CD14-positive monocyte (primary cell): ENCODE data around the gene GYG2. TPM values are rescaled to one million over a fixed set of nuclear protein-coding genes. Genes with fewer than 3 reads are reported as not detected.

Experiments
- DNase-seq, 3 donors: peaks; one replicate each; pipeline ENCODE4 v3.0.0-alpha.2; 2011 to 2022
- H2AFZ ChIP-seq: 2 replicates; pipeline ENCODE4 v1.6.0; 2012; ENCODE audit warnings: mild to moderate bottlenecking, low read depth, low read length, inconsistent platforms; ENCODE audit not compliant: insufficient read depth, poor library complexity, severe bottlenecking
- H3K27ac ChIP-seq, 2 donors: 1 replicate in 1 of 2; 2 replicates in 1 of 2; pipeline ENCODE4 v1.5.1; 2012 to 2013; ENCODE audit warnings: low read length in 2 of 2, control low read depth in 1 of 2, inconsistent platforms in 1 of 2, low read depth in 1 of 2, mild to moderate bottlenecking in 1 of 2
- H3K27me3 ChIP-seq, 2 donors: one replicate each; pipeline versions ENCODE4 v1.6.0 to v1.6.1; 2011 to 2013; ENCODE audit warnings: low read length in 2 of 2; ENCODE audit not compliant: control insufficient read depth in 2 of 2, insufficient read depth in 2 of 2
- H3K36me3 ChIP-seq, 2 donors: replicated peaks in 1 of 2; 1 replicate in 1 of 2; 2 replicates in 1 of 2; pipeline versions ENCODE4 v1.5.1 to v1.6.1; 2012 to 2013; ENCODE audit warnings: low read length in 2 of 2, control low read depth in 1 of 2, inconsistent platforms in 1 of 2, mild to moderate bottlenecking in 1 of 2; ENCODE audit not compliant: insufficient read depth in 2 of 2, control insufficient read depth in 1 of 2
- H3K4me1 ChIP-seq, 2 donors: 1 replicate in 1 of 2; 2 replicates in 1 of 2; pipeline versions ENCODE4 v1.5.1 to v1.6.1; 2012 to 2013; ENCODE audit warnings: low read length in 2 of 2, control low read depth in 1 of 2, inconsistent platforms in 1 of 2, mild to moderate bottlenecking in 1 of 2, moderate library complexity in 1 of 2; ENCODE audit not compliant: insufficient read depth in 2 of 2, control insufficient read depth in 1 of 2
- H3K4me2 ChIP-seq: replicated peaks from 2 replicates; pipeline ENCODE3; 2012; ENCODE audit warnings: low read length, moderate library complexity, mild to moderate bottlenecking; ENCODE audit not compliant: poor library complexity, severe bottlenecking; ENCODE audit errors: extremely low read depth
- H3K4me3 ChIP-seq, 3 experiments: fragments of 200-600 bp in 1 of 3; sonication (generic) in 1 of 3; replicated peaks in 1 of 3; 1 replicate in 2 of 3; 2 replicates in 1 of 3; pipeline ENCODE4 v1.5.1; 2011 to 2013; ENCODE audit warnings: low read length in 3 of 3, mild to moderate bottlenecking in 3 of 3, control low read depth in 2 of 3, low read depth in 2 of 3, inconsistent platforms in 1 of 3, moderate library complexity in 1 of 3
- H3K79me2 ChIP-seq: 2 replicates; pipeline ENCODE4 v1.6.0; 2012; ENCODE audit warnings: mild to moderate bottlenecking, control low read depth, inconsistent platforms, low read length, moderate library complexity; ENCODE audit not compliant: insufficient read depth
- H3K9ac ChIP-seq: 2 replicates; pipeline ENCODE4 v1.6.0; 2017; ENCODE audit warnings: low read length, mild to moderate bottlenecking; ENCODE audit not compliant: insufficient read depth, poor library complexity, severe bottlenecking
- H3K9me3 ChIP-seq, 2 donors: replicated peaks in 1 of 2; 1 replicate in 1 of 2; 2 replicates in 1 of 2; pipeline versions ENCODE4 v1.5.1 to v1.6.1; 2012 to 2013; ENCODE audit warnings: low read length in 2 of 2, control low read depth in 1 of 2; ENCODE audit not compliant: control insufficient read depth in 1 of 2, insufficient read depth in 1 of 2
- H4K20me1 ChIP-seq: 2 replicates; pipeline ENCODE4 v1.6.0; 2012; ENCODE audit warnings: mild to moderate bottlenecking, low read length, control low read depth, moderate library complexity; ENCODE audit not compliant: insufficient read depth
- H3K27ac Mint-ChIP-seq, 7 donors: one replicate each; pipeline ENCODE4 v1.8.0; 2020; ENCODE audit warnings: mild to moderate bottlenecking in 7 of 7, mixed read lengths in 7 of 7, moderate library complexity in 6 of 7, inconsistent platforms in 2 of 7
- H3K27me3 Mint-ChIP-seq, 3 donors: one replicate each; pipeline ENCODE4 v1.8.0; 2021 to 2022; ENCODE audit warnings: low read depth in 3 of 3, mild to moderate bottlenecking in 3 of 3, mixed read lengths in 3 of 3, moderate library complexity in 3 of 3, inconsistent platforms in 1 of 3
- H3K36me3 Mint-ChIP-seq, 2 donors: one replicate each; pipeline ENCODE4 v1.8.0; 2020; ENCODE audit warnings: mixed read lengths in 2 of 2, inconsistent platforms in 1 of 2, mild to moderate bottlenecking in 1 of 2
- H3K4me1 Mint-ChIP-seq: one replicate; pipeline ENCODE4 v1.8.0; 2020; ENCODE audit warnings: mild to moderate bottlenecking, mixed read lengths
- H3K4me3 Mint-ChIP-seq, 2 donors: one replicate each; pipeline ENCODE4 v1.8.0; 2020; ENCODE audit warnings: mild to moderate bottlenecking in 2 of 2, mixed read lengths in 2 of 2, moderate library complexity in 1 of 2
- H3K9me3 Mint-ChIP-seq, 7 donors: one replicate each; pipeline ENCODE4 v1.8.0; 2020 to 2022; ENCODE audit warnings: mixed read lengths in 7 of 7, mild to moderate bottlenecking in 6 of 7, moderate library complexity in 6 of 7, inconsistent platforms in 2 of 7
- CTCF ChIP-seq: fragments of 200-600 bp; IDR thresholded peaks from one replicate; pipeline ENCODE4 v1.8.0; 2022; ENCODE audit warnings: antibody characterized with exemption, mild to moderate bottlenecking
- WGBS: methylation state at CpG from one replicate; pipeline ENCODE4 v1.1.5; 2013; ENCODE audit warnings: missing lambda C conversion rate; ENCODE audit not compliant: insufficient coverage; 5-methylcytosine and 5-hydroxymethylcytosine counted together
- intact Hi-C, 2 donors: fragments of 100-400 bp; cut with micrococcal nuclease; formaldehyde crosslinking; loops; one replicate each; pipeline versions ENCODE4 v1.15.0 to v1.15.1; 2023
- polyA plus RNA-seq, 3 donors: library from polyadenylated mRNA; depleted of rRNA in 1 of 3; unstranded in 2 of 3; stranded (reverse) in 1 of 3; fragments of 300-500 nt in 2 of 3; fragments of >200 nt in 1 of 3; fragmentation: Illumina TruSeq in 2 of 3; gene quantifications; 1 replicate in 2 of 3; 2 replicates in 1 of 3; pipeline ENCODE4 v1.2.3, GENCODE V29; 2012 to 2021

Gene GYG2
- polyA plus RNA-seq, 3 donors, result not detected

GRCh38 chrX:2819345-2820135 is 9.2 kb upstream of the GYG2 start:
- Histone ChIP-seq H3K27ac (no peak overlapping the region), H2AFZ (no peak overlapping the region), H3K9ac (no peak overlapping the region), H3K4me2 (no peak overlapping the region), H3K27me3 (no peaks in the 10 kb centered on the region), H3K4me1 (no peaks in the 10 kb centered on the region), H3K79me2 (no peaks in the 10 kb centered on the region), H3K36me3 (no peaks in the 10 kb centered on the region), H3K9me3 (no peaks in the 10 kb centered on the region), H4K20me1 (no peaks in the 10 kb centered on the region), H3K4me3 (no peak overlapping the region)
- Mint-ChIP-seq H3K4me1 (no peaks in the 10 kb centered on the region), H3K27me3 (peaks cover 0 to 15% (median 3%) of the 10 kb centered on the region in 3 donors), H3K4me3 (no peak overlapping the region), H3K36me3 (no peaks in the 10 kb centered on the region), H3K27ac (no peak overlapping the region), H3K9me3 (peaks cover 0 to 4% (median 0%) of the 10 kb centered on the region in 7 donors)
- intact Hi-C loops, result no loop called here
- peak; percentile 16 for TF ChIP-seq CTCF
- WGBS, result 89% methylated on average over 3 of the region's 9 CpGs
- DNase-seq, result no peak

GRCh38 chrX:2820136-2820771 is 8.5 kb upstream of the GYG2 start:
- no peaks in the 10 kb centered on the region for H4K20me1 ChIP-seq
- H3K27me3 ChIP-seq, result no peaks in the 10 kb centered on the region
- WGBS, result no CpG with 5 or more reads among the region's 8 CpGs
- intact Hi-C loops, result no loop called here
- DNase-seq, result no peak
- peaks cover 0 to 4% (median 0%) of the 10 kb centered on the region in 7 donors for H3K9me3 Mint-ChIP-seq
- no peak overlapping the region for H3K4me2 ChIP-seq
- TF ChIP-seq CTCF, result no peak
- no peak overlapping the region for H3K4me3 Mint-ChIP-seq
- no peaks in the 10 kb centered on the region for H3K9me3 ChIP-seq
- H3K4me1 ChIP-seq, result no peaks in the 10 kb centered on the region
- no peak overlapping the region for H3K9ac ChIP-seq
- no peak overlapping the region for H3K27ac ChIP-seq
- H3K27ac Mint-ChIP-seq, result no peak overlapping the region
- H3K27me3 Mint-ChIP-seq, result peaks cover 0 to 13% (median 3%) of the 10 kb centered on the region in 3 donors
- H3K4me3 ChIP-seq, result no peak overlapping the region
- no peaks in the 10 kb centered on the region for H3K36me3 ChIP-seq
- H2AFZ ChIP-seq, result no peak overlapping the region
- no peaks in the 10 kb centered on the region for H3K36me3 Mint-ChIP-seq
- H3K79me2 ChIP-seq, result no peaks in the 10 kb centered on the region
- H3K4me1 Mint-ChIP-seq, result no peaks in the 10 kb centered on the region
